ENCODE data around the gene HMGCR. TPM values are rescaled to one million over a fixed set of nuclear protein-coding genes. Genes with fewer than 3 reads are reported as not detected.

The HMGCR gene
- total and polyA plus RNA-seq, 12 donors, result 1.9 to 16.3 (median 11.0) TPM

DNA sequence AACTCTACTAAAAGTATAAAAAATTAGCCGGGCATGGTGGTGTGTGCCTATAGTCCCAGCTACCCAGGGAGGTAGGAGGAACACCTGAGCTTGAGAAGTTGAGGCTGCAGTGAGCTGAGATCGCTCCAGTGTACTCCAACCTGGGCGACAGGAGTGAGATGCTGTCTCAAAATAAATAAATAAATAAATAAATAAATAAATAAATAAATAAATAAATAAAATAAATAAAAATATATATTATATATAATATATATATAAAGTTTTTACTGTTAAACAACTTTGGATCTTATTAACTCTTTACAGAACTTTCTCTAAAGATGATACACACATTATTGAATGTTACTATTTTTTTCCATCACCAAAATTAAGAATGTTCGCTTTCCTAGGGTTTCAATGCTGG, 38.4 kb downstream of the HMGCR start:
- Histone ChIP-seq H3K4me3 (no peak overlapping the region), H3K27ac (no peak overlapping the region), H3K4me1 (no peaks in the 10 kb centered on the region), H3K9me3 (no peaks in the 10 kb centered on the region), H3K36me3 (peaks cover 0 to 93% (median 32%) of the 10 kb centered on the region in 9 donors), H3K27me3 (no peaks in the 10 kb centered on the region)
- 96 to 97% methylated on average over 4 of the region's 4 CpGs for WGBS, 2 donors
- ATAC-seq (no peak), DNase-seq (no peak)
- TF ChIP-seq CTCF (IDR thresholded peaks at IDR 0.05), result no peak
- intact Hi-C loops (cut with DNase I), result no loop called here

GRCh38 chr5:75380099-75380498, 43.1 kb downstream of the HMGCR start:
- DNase-seq (no peak), ATAC-seq (no peak)
- Histone ChIP-seq H3K4me1 (no peaks in the 10 kb centered on the region), H3K4me3 (no peak overlapping the region), H3K36me3 (peaks cover 0 to 98% (median 46%) of the 10 kb centered on the region in 9 donors), H3K27me3 (no peaks in the 10 kb centered on the region), H3K9me3 (no peaks in the 10 kb centered on the region), H3K27ac (no peak overlapping the region)
- intact Hi-C loops (cut with DNase I), result loop anchor here in 2 of 10 donors (2.0 to 10.0 kb wide), 2 partner anchors 35 to 605 kb away; no protein-coding TSS in a partner anchor
- WGBS, 2 donors, result 89 to 97% methylated on average over 1 of the region's 1 CpG
- TF ChIP-seq CTCF (IDR thresholded peaks at IDR 0.05), result no peak

GRCh38 chr5:75381456-75381855, 44.4 kb downstream of the HMGCR start:
- Histone ChIP-seq H3K4me3 (no peak overlapping the region), H3K9me3 (no peaks in the 10 kb centered on the region), H3K27me3 (no peaks in the 10 kb centered on the region), H3K27ac (no peak overlapping the region), H3K36me3 (peaks cover 0 to 100% (median 50%) of the 10 kb centered on the region in 9 donors), H3K4me1 (no peaks in the 10 kb centered on the region)
- ATAC-seq (no peak), DNase-seq (no peak)
- WGBS, 2 donors, result 85 to 87% methylated on average over 4 of the region's 4 CpGs
- TF ChIP-seq CTCF (IDR thresholded peaks at IDR 0.05), result no peak
- intact Hi-C loops (cut with DNase I), result loop anchor here in 2 of 10 donors (2.0 to 10.0 kb wide), 2 partner anchors 37 to 607 kb away; no protein-coding TSS in a partner anchor

GRCh38 chr5:75384218-75384617, 47.2 kb downstream of the HMGCR start:
- ATAC-seq (no peak), DNase-seq (no peak)
- Histone ChIP-seq H3K4me3 (no peak overlapping the region), H3K4me1 (no peaks in the 10 kb centered on the region), H3K27ac (no peak overlapping the region), H3K27me3 (no peaks in the 10 kb centered on the region), H3K36me3 (peaks cover 0 to 100% (median 40%) of the 10 kb centered on the region in 9 donors), H3K9me3 (no peaks in the 10 kb centered on the region)
- WGBS, 2 donors, result 19 to 42% methylated on average over 1 of the region's 1 CpG
- TF ChIP-seq CTCF (IDR thresholded peaks at IDR 0.05), result no peak
- intact Hi-C loops (cut with DNase I), result loop anchor here in 1 of 10 donors (10.0 kb wide), 1 partner anchor 609 kb away; no protein-coding TSS in a partner anchor

Data from heart right ventricle (tissue), 16 donors.